ENCODE measurements around the gene TSPO. TPM values are rescaled to one million over a fixed set of nuclear protein-coding genes. Genes with fewer than 3 reads are reported as not detected.
A peak's percentile ranks its signal among the peaks of the same experiment; 100 is the strongest.

TSPO gene
- total and polyA plus RNA-seq, 2 of the 8 experiments (the other 6 are each of a cell fraction or from before 2014, with no cell fraction given) = 19.9 to 51.5 TPM

GRCh38 chr22:43133401-43133800, 18.0 kb upstream of the TSPO start:
- Histone ChIP-seq H2BK5ac (ENCODE audit: low read depth, low read length) (0 out of 2 replicates have a peak overlapping the region, but pooled peaks have one; percentile 21), H2AFZ (ENCODE audit: low read length) (no peak overlapping the region), H3K14ac (ENCODE audit: insufficient read length) (no peak overlapping the region), H3K56ac (replicated peaks; ENCODE audit: insufficient read length, low read depth, low read length) (no peak overlapping the region), H3K4me3 (ENCODE audit: extremely low read depth in 1 of 4, insufficient read depth in 2 of 4, low read depth in 3 of 4, low read length in 4 of 4) (no peak overlapping the region), H3K79me1 (ENCODE audit: low read depth, low read length) (peaks cover 5% of the 10 kb centered on the region), H4K8ac (ENCODE audit: extremely low read depth, insufficient read depth, low read length) (no peak overlapping the region; the same call in 1 of the 2 replicates), H2BK15ac (ENCODE audit: low read length) (no peak overlapping the region), H2AK5ac (ENCODE audit: low read depth, low read length) (no peak overlapping the region), H3K79me2 (ENCODE audit: control insufficient read depth in 1 of 2, insufficient read depth in 2 of 2, low read length in 2 of 2) (no peaks in the 10 kb centered on the region), H2BK20ac (ENCODE audit: low read length) (no peak overlapping the region), H2BK120ac (replicated peaks; ENCODE audit: low read depth, low read length) (no peak overlapping the region), H4K91ac (replicated peaks; ENCODE audit: insufficient read length, low read length) (no peak overlapping the region), H3K4ac (replicated peaks; ENCODE audit: insufficient read length, low read depth, low read length) (no peak overlapping the region), H3K4me2 (ENCODE audit: insufficient read depth in 1 of 2, low read depth in 2 of 2, low read length in 2 of 2) (no peak overlapping the region), H3K27ac (ENCODE audit: low read depth, low read length) (no peak overlapping the region), H3K27me3 (replicated peaks in 1 of 4; ENCODE audit: control insufficient read depth in 3 of 4, extremely low read depth in 1 of 4, insufficient read depth in 3 of 4, low read length in 3 of 4) (no peaks in the 10 kb centered on the region), H3K36me3 (ENCODE audit: control insufficient read depth in 2 of 4, insufficient read depth in 4 of 4, low read length in 3 of 4) (peaks cover 6 to 46% (median 15%) of the 10 kb centered on the region in 4 experiments; a peak in 6 of 8 replicates), H3K9ac (replicated peaks in 1 of 4; ENCODE audit: extremely low read depth in 1 of 4, low read depth in 3 of 4, low read length in 3 of 4) (no peak overlapping the region), H3K4me1 (replicated peaks in 1 of 4; ENCODE audit: control insufficient read depth in 3 of 4, insufficient read depth in 4 of 4, low read length in 3 of 4) (peaks cover 0 to 6% (median 0%) of the 10 kb centered on the region in 4 experiments; a peak in 3 of 7 replicates), H3K23ac (ENCODE audit: insufficient read length) (no peak overlapping the region), H3K9me3 (ENCODE audit: insufficient read depth in 2 of 2, low read depth in 1 of 2, low read length in 1 of 2) (no peaks in the 10 kb centered on the region), H4K20me1 (replicated peaks in 1 of 2; ENCODE audit: control insufficient read depth in 1 of 2, insufficient read depth in 2 of 2, low read length in 2 of 2) (peaks cover 3 to 19% of the 10 kb centered on the region in 2 experiments), H3K18ac (ENCODE audit: extremely low read depth, low read length) (no peak overlapping the region), H2BK12ac (ENCODE audit: low read depth, low read length) (no peak overlapping the region), H3K23me2 (ENCODE audit: low read depth, low read length) (no peaks in the 10 kb centered on the region), H4K5ac (ENCODE audit: insufficient read length, low read depth, low read length) (no peak overlapping the region)
- POLR2A ChIA-PET (ENCODE audit: partially characterized antibody) = no interaction called here
- DNase-seq (ENCODE audit: low read depth in 1 of 2, low spot score in 2 of 2) = no peak
- no peak for FAIRE-seq
- CTCF ChIA-PET (ENCODE audit: partially characterized antibody) = interaction anchor here (1.2 to 1.7 kb wide), 3 partner anchors 12 to 55 kb away, joined by 3 to 5 read pairs (median 3); no protein-coding TSS in a partner anchor
- 90% methylated on average over 9 of the region's 9 CpGs; no CpG with 5 or more reads in 1 of the 2 experiments for WGBS, 2 experiments (ENCODE audit: extremely low coverage in 1 of 2, insufficient coverage in 1 of 2, insufficient read length in 1 of 2, insufficient replicate concordance in 2 of 2, low coverage in 1 of 2, low lambda C conversion rate in 2 of 2, missing lambda C conversion rate in 1 of 2)
- TF ChIP-seq RBBP5 (IDR thresholded peaks at IDR 0.05; ENCODE audit: borderline replicate concordance, low read depth, low read length) = no peak
- no peak for TF ChIP-seq BRCA1 (IDR thresholded peaks at IDR 0.05; ENCODE audit: low read depth, low read length)
- TF ChIP-seq RNF2 (IDR thresholded peaks at IDR 0.05; ENCODE audit: borderline replicate concordance, low read depth, low read length, missing control alignments, poor library complexity, severe bottlenecking) = no peak
- no peak for TF ChIP-seq CTBP2 (IDR thresholded peaks at IDR 0.05; ENCODE audit: borderline replicate concordance, insufficient read depth, insufficient read length, low read length)
- TF ChIP-seq YY1 (IDR thresholded peaks at IDR 0.05; ENCODE audit: low read depth, low read length) = no peak
- TF ChIP-seq NRF1 (IDR thresholded peaks at IDR 0.05; ENCODE audit: low read depth, low read length) = no peak
- TF ChIP-seq TBP (IDR thresholded peaks at IDR 0.05; ENCODE audit: low read depth, low read length) = no peak
- no peak for TF ChIP-seq E2F6 (IDR thresholded peaks at IDR 0.05)
- TF ChIP-seq MAFK (IDR thresholded peaks at IDR 0.05; ENCODE audit: low read depth, low read length) = no peak
- no peak for TF ChIP-seq EGR1 (IDR thresholded peaks at IDR 0.05; ENCODE audit: borderline replicate concordance, low read depth, low read length)
- no peak for TF ChIP-seq SRF (IDR thresholded peaks at IDR 0.05; ENCODE audit: low read depth, low read length)
- TF ChIP-seq ATF3 (IDR thresholded peaks at IDR 0.05; ENCODE audit: insufficient read depth, low read depth, low read length) = no peak

Measured in H1 (cell line).